Stomach (tissue), 9 donors: Measurements from ENCODE around the gene CHN2. TPM values are rescaled to one million over a fixed set of nuclear protein-coding genes. Genes with fewer than 3 reads are reported as not detected.

Experiments used
- DNase-seq, 2 donors: peaks; one replicate each; pipeline versions ENCODE4 v3.0.0 to v3.0.0-alpha.2; 2013 to 2019
- H3K27ac ChIP-seq, 5 donors: fragments of 200-600 bp in 4 of 5; sonication (generic) in 4 of 5; one replicate each; pipeline ENCODE4 v1.5.1; 2013 to 2019; ENCODE audit warnings: mild to moderate bottlenecking in 1 of 5, moderate library complexity in 1 of 5
- H3K27me3 ChIP-seq, 3 donors: fragments of 200-600 bp; sonication (generic); one replicate each; pipeline ENCODE4 v1.5.1; 2017 to 2019; ENCODE audit warnings: mixed run types in 1 of 3
- H3K36me3 ChIP-seq, 4 donors: fragments of 200-600 bp; sonication (generic); 1 replicate in 3 of 4; 2 replicates in 1 of 4; pipeline ENCODE4 v1.5.1; 2016 to 2019
- H3K4me1 ChIP-seq, 4 donors: fragments of 200-600 bp; sonication (generic); one replicate each; pipeline ENCODE4 v1.5.1; 2016 to 2019
- H3K4me3 ChIP-seq, 4 donors: fragments of 200-600 bp; sonication (generic) in 3 of 4; one replicate each; pipeline ENCODE4 v1.5.1; 2016 to 2019; ENCODE audit warnings: mild to moderate bottlenecking in 1 of 4
- H3K9me3 ChIP-seq, 4 donors: fragments of 200-600 bp; sonication (generic); one replicate each; pipeline ENCODE4 v1.5.1; 2016 to 2019
- CTCF ChIP-seq, 7 experiments: fragments of 450-650 bp in 4 of 7; fragments of 200-600 bp in 3 of 7; sonication (generic) in 3 of 7; IDR thresholded peaks; one replicate each; pipeline ENCODE4 v1.5.1; 2016 to 2019; ENCODE audit warnings: antibody characterized with exemption in 7 of 7, control low read depth in 2 of 7, mild to moderate bottlenecking in 1 of 7
- EP300 ChIP-seq: sonication (generic); formaldehyde crosslinking; IDR thresholded peaks from one replicate; pipeline ENCODE4 v1.6.1; 2017; ENCODE audit warnings: antibody characterized with exemption
- POLR2A ChIP-seq, 4 donors: fragments of 450-650 bp; IDR thresholded peaks; one replicate each; pipeline ENCODE4 v1.6.1; 2016; ENCODE audit warnings: antibody characterized with exemption in 4 of 4, control low read depth in 2 of 4, mild to moderate bottlenecking in 1 of 4, moderate library complexity in 1 of 4
- POLR2AphosphoS5 ChIP-seq, 3 donors: sonication (generic); formaldehyde crosslinking; IDR thresholded peaks; one replicate each; pipeline ENCODE4 v1.6.1; 2016; ENCODE audit warnings: antibody characterized with exemption in 3 of 3
- WGBS, 5 donors: extraction: QIAGEN DNeasy Blood & Tissue Kit in 3 of 5; methylation state at CpG; one replicate each; pipeline versions ENCODE4 v1.1.5 to v1.1.7; 2013 to 2018; 5-methylcytosine and 5-hydroxymethylcytosine counted together
- intact Hi-C: fragments of 100-400 bp; cut with DNase I; formaldehyde crosslinking; loops from one replicate; pipeline ENCODE4 v1.15.1; 2023; ENCODE audit warnings: low total_unique reads
- polyA plus RNA-seq, 3 donors: library from polyadenylated mRNA; stranded (reverse); fragments of 200-250 nt; gene quantifications; one replicate each; pipeline ENCODE4 v1.2.3, GENCODE V29; 2013
- total RNA-seq, 5 donors: library from RNA; depleted of rRNA; stranded (reverse); fragments of >200 nt; gene quantifications; one replicate each; pipeline versions ENCODE4 v1.1.0 to v1.2.3, GENCODE V29; 2014 to 2016
- donor health status: healthy with polysubstance abuse.
- donor health status: Bipolar disorder and iron deficiency.
- donor health status: healthy.

The CHN2 gene
- total and polyA plus RNA-seq, 8 donors, result 2.4 to 47.8 (median 13.8) TPM

DNA sequence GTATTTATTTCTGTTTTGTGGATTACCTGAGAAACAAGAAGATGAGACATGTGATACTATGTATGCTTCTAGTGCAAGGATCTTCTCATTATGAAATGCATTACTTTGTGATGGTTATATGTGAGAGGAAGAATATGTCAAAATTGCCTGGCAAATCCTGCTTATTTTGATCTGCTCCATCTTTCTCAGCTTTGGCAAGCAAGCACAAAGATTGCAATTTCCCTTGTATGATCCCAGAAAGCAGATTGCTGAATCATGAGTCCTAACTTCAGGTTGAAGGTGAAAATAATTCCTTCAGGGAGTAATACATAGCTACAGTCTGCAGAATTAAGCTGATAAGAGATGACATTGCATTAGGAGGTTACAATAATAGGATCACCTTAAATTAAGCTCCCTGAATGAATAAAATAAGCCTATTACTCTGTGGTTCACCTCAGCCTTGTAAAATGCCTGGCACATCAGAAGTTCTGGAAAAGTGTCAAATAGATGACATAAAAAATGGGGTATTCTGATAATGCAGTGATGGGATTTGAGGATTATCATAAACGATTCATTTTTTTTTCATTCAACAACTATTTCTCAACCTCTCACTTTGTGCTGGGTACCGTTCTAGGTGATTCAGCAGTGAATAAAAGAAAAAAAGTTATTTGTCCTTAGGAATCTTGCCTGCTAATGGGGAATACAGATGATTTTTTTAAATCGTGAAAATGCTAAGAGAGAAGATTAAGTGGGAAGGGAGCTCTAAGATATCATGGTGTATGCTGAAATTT, 120.7 kb downstream of the CHN2 start:
- H3K27ac ChIP-seq, result no peak overlapping the region
- H3K27me3 ChIP-seq, result no peaks in the 10 kb centered on the region
- no peak overlapping the region for H3K4me3 ChIP-seq
- intact Hi-C loops, result no loop called here
- H3K9me3 ChIP-seq, result peaks cover 0 to 4% (median 0%) of the 10 kb centered on the region in 4 donors
- H3K36me3 ChIP-seq, result no peaks in the 10 kb centered on the region
- DNase-seq, result no peak
- WGBS, 5 donors, result 75 to 90% (median 81%) methylated on average over 3 of the region's 3 CpGs
- TF ChIP-seq CTCF (IDR thresholded peaks at IDR 0.05), result no peak
- no peak for TF ChIP-seq POLR2AphosphoS5 (IDR thresholded peaks at IDR 0.05)
- TF ChIP-seq POLR2A (IDR thresholded peaks at IDR 0.05), result no peak
- TF ChIP-seq EP300, result no peak
- peaks cover 0 to 38% (median 13%) of the 10 kb centered on the region in 4 donors for H3K4me1 ChIP-seq

DNA sequence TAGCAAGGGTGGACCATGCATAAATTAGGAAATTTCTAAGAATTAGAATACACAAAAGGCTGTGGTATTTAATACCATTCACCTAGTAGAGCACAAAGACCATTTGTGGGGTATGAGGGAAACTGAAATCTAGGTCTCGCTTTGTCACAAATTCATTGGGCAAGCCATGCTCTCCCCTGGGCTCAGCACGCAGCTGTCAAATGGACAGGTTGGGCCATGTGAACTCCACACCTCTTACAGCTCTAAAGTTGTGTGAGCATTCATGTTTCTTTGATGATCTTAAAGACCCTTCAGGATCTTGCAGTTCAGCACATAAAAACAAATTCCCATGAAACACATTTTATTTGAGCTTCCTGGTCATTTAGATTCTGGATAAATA, 121.3 kb downstream of the CHN2 start:
- H3K27me3 ChIP-seq, result no peaks in the 10 kb centered on the region
- no peaks in the 10 kb centered on the region for H3K36me3 ChIP-seq
- H3K9me3 ChIP-seq, result no peaks in the 10 kb centered on the region
- intact Hi-C loops, result no loop called here
- H3K27ac ChIP-seq, result no peak overlapping the region
- no peak overlapping the region for H3K4me3 ChIP-seq
- TF ChIP-seq POLR2A (IDR thresholded peaks at IDR 0.05), result no peak
- TF ChIP-seq EP300, result no peak
- TF ChIP-seq POLR2AphosphoS5 (IDR thresholded peaks at IDR 0.05), result no peak
- TF ChIP-seq CTCF (IDR thresholded peaks at IDR 0.05), result no peak
- H3K4me1 ChIP-seq, result peaks cover 0 to 41% (median 14%) of the 10 kb centered on the region in 4 donors
- WGBS, 5 donors, result 92 to 98% (median 96%) methylated on average over 2 of the region's 2 CpGs
- DNase-seq, result no peak

DNA sequence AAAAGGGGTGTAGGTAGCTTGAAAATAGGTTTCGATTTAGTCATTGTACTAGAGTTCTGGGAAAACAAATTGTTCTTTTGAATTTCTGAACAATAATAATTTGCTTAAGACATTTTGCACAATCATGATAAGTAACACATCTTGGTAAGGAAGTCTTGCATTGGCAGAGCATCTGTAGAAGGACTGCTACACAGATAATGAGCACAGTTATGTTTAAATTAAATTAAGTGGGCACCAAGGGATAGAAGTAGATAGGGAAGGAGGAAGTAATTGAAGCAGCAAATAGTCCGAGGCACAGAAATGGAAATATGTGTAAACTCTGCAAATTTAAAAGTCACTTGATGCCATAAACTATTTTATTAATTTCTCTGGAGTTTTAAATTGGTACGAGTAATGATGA, 122.4 kb downstream of the CHN2 start:
- Histone ChIP-seq H3K27ac (peak overlapping the region in 1 of 5 donors; percentile 39), H3K27me3 (no peaks in the 10 kb centered on the region), H3K4me3 (no peak overlapping the region), H3K4me1 (peaks cover 0 to 41% (median 14%) of the 10 kb centered on the region in 4 donors), H3K9me3 (no peaks in the 10 kb centered on the region), H3K36me3 (no peaks in the 10 kb centered on the region)
- no peak for TF ChIP-seq EP300
- no peak for TF ChIP-seq CTCF (IDR thresholded peaks at IDR 0.05)
- no peak for TF ChIP-seq POLR2AphosphoS5 (IDR thresholded peaks at IDR 0.05)
- no peak for TF ChIP-seq POLR2A (IDR thresholded peaks at IDR 0.05)
- intact Hi-C loops, result no loop called here
- DNase-seq, result no peak
- WGBS, 5 donors, result 39 to 62% (median 48%) methylated on average over 3 of the region's 3 CpGs

DNA sequence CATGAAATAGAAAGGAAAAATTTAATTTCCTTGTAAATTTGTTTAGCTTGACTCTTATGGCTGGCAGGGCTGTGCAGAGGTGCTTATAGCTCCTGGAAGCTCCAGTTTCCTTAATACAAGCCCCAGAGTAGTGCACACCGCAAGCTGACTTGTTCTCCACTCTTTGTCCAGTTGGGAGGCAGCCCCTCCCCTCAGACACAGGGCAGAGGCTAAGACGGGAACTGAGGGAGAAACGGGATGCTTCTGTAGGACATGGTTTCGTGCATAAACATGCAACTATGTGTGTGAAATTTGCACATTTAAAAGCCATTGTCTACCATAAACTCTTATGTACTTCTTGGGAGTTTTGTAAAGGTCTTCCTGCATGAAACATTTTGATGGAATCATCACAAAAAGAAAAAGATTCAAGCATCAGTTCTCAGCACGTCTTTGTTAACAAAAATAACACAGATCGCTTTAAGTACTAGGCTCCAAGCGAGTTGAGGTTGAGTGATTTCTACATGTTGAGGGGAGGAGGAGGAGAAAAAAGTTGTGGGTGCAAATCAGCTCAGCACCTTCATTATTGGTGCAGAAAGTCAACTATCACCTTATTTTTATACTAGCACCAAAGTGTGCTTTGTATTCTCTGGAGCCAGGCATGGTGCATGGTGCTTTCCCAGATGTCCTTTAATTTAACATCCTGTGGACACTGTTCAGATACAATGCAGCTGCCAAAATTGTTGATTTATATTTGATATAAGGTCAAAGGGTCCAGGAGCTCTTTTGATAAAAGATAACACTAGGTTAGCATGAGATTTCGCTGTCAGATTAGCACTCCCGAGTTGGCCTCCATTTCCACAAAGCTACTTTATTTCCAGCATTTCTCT, 124.5 kb downstream of the CHN2 start:
- intact Hi-C loops, result no loop called here
- H3K27me3 ChIP-seq, result no peaks in the 10 kb centered on the region
- no peak for DNase-seq
- H3K4me1 ChIP-seq, result peaks cover 0 to 41% (median 14%) of the 10 kb centered on the region in 4 donors
- H3K27ac ChIP-seq, result peak overlapping the region in 1 of 5 donors; percentile 31
- H3K36me3 ChIP-seq, result no peaks in the 10 kb centered on the region
- no peak for TF ChIP-seq CTCF (IDR thresholded peaks at IDR 0.05)
- no peak for TF ChIP-seq POLR2AphosphoS5 (IDR thresholded peaks at IDR 0.05)
- TF ChIP-seq POLR2A (IDR thresholded peaks at IDR 0.05), result no peak
- TF ChIP-seq EP300, result no peak
- no peaks in the 10 kb centered on the region for H3K9me3 ChIP-seq
- no peak overlapping the region for H3K4me3 ChIP-seq
- 75 to 83% (median 79%) methylated on average over 9 of the region's 9 CpGs for WGBS, 5 donors
